ENCODE measurements around the gene FHIP1B. TPM values are rescaled to one million over a fixed set of nuclear protein-coding genes. Genes with fewer than 3 reads are reported as not detected.

Gene FHIP1B
- total RNA-seq, 1 donor from 2014 or later, result 12.0 TPM

- Mint-ChIP-seq H3K9me3 (no peaks in the 10 kb centered on the region), H3K27ac (no peak overlapping the region), H3K4me1 (peaks cover 6% of the 10 kb centered on the region), H3K4me3 (no peak overlapping the region), H3K27me3 (ENCODE audit: insufficient read depth, low read depth) (peaks cover 7% of the 10 kb centered on the region), H3K36me3 (no peaks in the 10 kb centered on the region)
- no peak overlapping the region for H3K4me2 ChIP-seq
- H3K27me3 ChIP-seq, result no peaks in the 10 kb centered on the region
- H3K9ac ChIP-seq, result no peak overlapping the region
- H2AFZ ChIP-seq (replicated peaks), result no peak overlapping the region
- TF ChIP-seq EZH2phosphoT487 (IDR thresholded peaks at IDR 0.05) (no peak), CTCF (IDR thresholded peaks at IDR 0.05) (no peak), EZH2 (IDR thresholded peaks at IDR 0.05) (no peak)
- no peaks in the 10 kb centered on the region for H3F3A ChIP-seq (ENCODE audit: low read depth)
- peaks cover 9% of the 10 kb centered on the region for H3K4me1 ChIP-seq
- no peaks in the 10 kb centered on the region for H3K9me3 ChIP-seq (ENCODE audit: low read depth)
- no peak overlapping the region for H3K4me3 ChIP-seq
- H4K20me1 ChIP-seq (ENCODE audit: low read depth), result no peaks in the 10 kb centered on the region
- no peaks in the 10 kb centered on the region for H3K36me3 ChIP-seq
- H3K79me2 ChIP-seq (ENCODE audit: low read depth), result no peaks in the 10 kb centered on the region
- no peak for DNase-seq (ENCODE audit: low spot score)
- H3K27ac ChIP-seq, result no peak overlapping the region
Measured at GRCh38 chr11:6248248-6248647, 13.8 kb upstream of the FHIP1B start.

- no peak overlapping the region for H3K27ac ChIP-seq
- Mint-ChIP-seq H3K4me1 (peaks cover 8% of the 10 kb centered on the region), H3K4me3 (no peak overlapping the region)
Measured at GRCh38 chr11:6245536-6245935, 11.1 kb upstream of the FHIP1B start.

GRCh38 chr11:6241316-6241715 lies 6.9 kb upstream of the FHIP1B start:
- Histone ChIP-seq H3K9ac (no peak overlapping the region), H3F3A (ENCODE audit: low read depth) (no peaks in the 10 kb centered on the region), H4K20me1 (ENCODE audit: low read depth) (no peaks in the 10 kb centered on the region), H3K4me3 (no peak overlapping the region), H3K27ac (no peak overlapping the region), H3K4me1 (no peaks in the 10 kb centered on the region), H3K79me2 (ENCODE audit: low read depth) (no peaks in the 10 kb centered on the region), H3K9me3 (ENCODE audit: low read depth) (no peaks in the 10 kb centered on the region), H3K4me2 (no peak overlapping the region), H3K27me3 (no peaks in the 10 kb centered on the region), H3K36me3 (no peaks in the 10 kb centered on the region), H2AFZ (replicated peaks) (no peak overlapping the region)
- Mint-ChIP-seq H3K27ac (no peak overlapping the region), H3K4me3 (no peak overlapping the region), H3K36me3 (no peaks in the 10 kb centered on the region), H3K9me3 (peaks cover 6% of the 10 kb centered on the region), H3K4me1 (peaks cover 8% of the 10 kb centered on the region), H3K27me3 (ENCODE audit: insufficient read depth, low read depth) (peaks cover 11% of the 10 kb centered on the region)
- DNase-seq (ENCODE audit: low spot score), result no peak
- TF ChIP-seq EZH2 (IDR thresholded peaks at IDR 0.05) (no peak), CTCF (IDR thresholded peaks at IDR 0.05) (no peak), EZH2phosphoT487 (IDR thresholded peaks at IDR 0.05) (no peak)

More at GRCh38 chr11:6245536-6245935, 11.1 kb upstream of the FHIP1B start:
- H3K9me3 Mint-ChIP-seq, result peaks cover 3% of the 10 kb centered on the region
- H3K4me3 ChIP-seq, result no peak overlapping the region
- no peaks in the 10 kb centered on the region for H3K79me2 ChIP-seq (ENCODE audit: low read depth)
- no peaks in the 10 kb centered on the region for H4K20me1 ChIP-seq (ENCODE audit: low read depth)
- TF ChIP-seq CTCF (IDR thresholded peaks at IDR 0.05), result no peak
- no peaks in the 10 kb centered on the region for H3F3A ChIP-seq (ENCODE audit: low read depth)
- no peaks in the 10 kb centered on the region for H3K27me3 ChIP-seq
- no peak overlapping the region for H3K27ac Mint-ChIP-seq
- no peak for DNase-seq (ENCODE audit: low spot score)
- H3K9me3 ChIP-seq (ENCODE audit: low read depth), result no peaks in the 10 kb centered on the region
- H3K36me3 Mint-ChIP-seq, result no peaks in the 10 kb centered on the region
- H2AFZ ChIP-seq (replicated peaks), result no peak overlapping the region
- no peaks in the 10 kb centered on the region for H3K4me1 ChIP-seq
- no peak overlapping the region for H3K4me2 ChIP-seq
- peaks cover 7% of the 10 kb centered on the region for H3K27me3 Mint-ChIP-seq (ENCODE audit: insufficient read depth, low read depth)
- no peaks in the 10 kb centered on the region for H3K36me3 ChIP-seq
- no peak overlapping the region for H3K9ac ChIP-seq
